ENCODE measurements around the gene ADCY7.

ADCY7 gene

GRCh38 chr16:50309156-50309526 is 42.8 kb downstream of the ADCY7 start:
- DNase-seq = no peak
- H3K79me2 ChIP-seq (ENCODE audit: control insufficient read depth, insufficient read depth, low read length, poor library complexity) = no peaks in the 10 kb centered on the region
- no peak overlapping the region for H3K4ac ChIP-seq (ENCODE audit: low read depth, low read length)
- H3K4me3 ChIP-seq (ENCODE audit: low read depth, low read length) = no peak overlapping the region
- peak overlapping the region; percentile 51 for H4K91ac ChIP-seq (ENCODE audit: low read depth, low read length)
- H3K27me3 ChIP-seq (ENCODE audit: insufficient read depth, low read length) = no peaks in the 10 kb centered on the region
- WGBS (ENCODE audit: extremely low coverage, insufficient coverage, insufficient read length) = no CpG with 5 or more reads among the region's 11 CpGs
- H4K8ac ChIP-seq (ENCODE audit: low read depth, low read length) = no peak overlapping the region
- H3K18ac ChIP-seq (ENCODE audit: low read length) = no peak overlapping the region
- H2BK5ac ChIP-seq (ENCODE audit: low read depth, low read length, poor library complexity) = peak overlapping the region; percentile 8
- no peak overlapping the region for H3K4me2 ChIP-seq (ENCODE audit: low read length)
- peak overlapping the region; percentile 21 for H2BK120ac ChIP-seq (ENCODE audit: insufficient read depth, low read length, poor library complexity)
- H3K23ac ChIP-seq (ENCODE audit: low read length) = no peak overlapping the region
- H2AFZ ChIP-seq (ENCODE audit: insufficient read depth, low read length, poor library complexity) = no peak overlapping the region
- H3K36me3 ChIP-seq (ENCODE audit: control insufficient read depth in 1 of 2, insufficient read depth in 2 of 2, low read length in 2 of 2) = peaks cover 9 to 13% of the 10 kb centered on the region in 2 experiments
- no peak overlapping the region for H4K12ac ChIP-seq (ENCODE audit: low read depth, low read length)
- peaks cover 17 to 27% of the 10 kb centered on the region in 2 experiments for H3K4me1 ChIP-seq (ENCODE audit: control insufficient read depth in 1 of 2, insufficient read depth in 2 of 2, low read length in 2 of 2)
- H2BK12ac ChIP-seq (ENCODE audit: low read length) = peak overlapping the region; percentile 33
- no peak overlapping the region for H3K9ac ChIP-seq (ENCODE audit: low read length)
- H3K9me3 ChIP-seq (ENCODE audit: insufficient read depth, low read depth, low read length) = peaks cover 3% of the 10 kb centered on the region
- H3K14ac ChIP-seq (ENCODE audit: low read length) = no peak overlapping the region
- peaks cover 19% of the 10 kb centered on the region for H3K79me1 ChIP-seq (ENCODE audit: low read length)
- H3K27ac ChIP-seq (ENCODE audit: low read depth, low read length) = no peak overlapping the region
- peak overlapping the region; percentile 15 for H2AK5ac ChIP-seq (ENCODE audit: low read length)

DNA sequence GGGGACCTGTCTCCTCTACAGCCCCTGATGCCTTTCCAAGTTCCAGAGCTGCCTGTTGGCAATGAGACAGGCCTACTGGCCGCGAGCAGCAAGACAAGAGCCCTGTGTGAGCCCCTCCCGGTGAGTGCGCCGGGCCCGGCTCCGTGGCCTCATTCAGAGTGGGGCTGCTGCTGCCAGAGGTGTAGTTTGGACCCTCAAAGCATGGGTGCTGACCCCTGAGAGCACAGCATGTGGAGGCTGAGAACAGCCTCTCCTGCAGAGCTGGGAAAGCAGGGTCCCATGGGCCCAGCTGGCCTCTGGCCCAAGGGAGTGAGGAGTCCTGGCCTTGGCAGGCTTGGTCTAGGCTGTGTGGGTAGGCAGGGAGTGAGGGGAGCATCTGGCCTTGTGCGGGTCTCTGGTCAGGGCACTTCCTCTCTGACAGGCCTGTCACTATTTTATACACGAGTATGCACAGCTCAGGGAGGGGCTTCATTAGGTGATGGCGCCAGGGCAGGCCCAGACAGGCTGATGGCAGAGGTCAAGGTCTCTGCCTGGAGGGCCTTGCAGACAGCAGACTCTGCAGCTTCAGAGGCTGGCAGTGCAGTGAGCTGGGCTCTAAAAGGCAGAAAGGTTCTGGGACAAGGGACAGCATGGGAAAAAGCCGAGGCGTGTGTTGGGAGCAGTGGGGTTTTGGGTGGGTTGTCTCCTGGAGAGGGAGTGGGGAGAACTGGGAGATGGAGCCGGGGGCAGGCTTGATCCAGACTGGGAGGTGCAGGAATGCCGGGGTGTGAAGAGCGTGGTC is 43.4 kb downstream of the ADCY7 start:
- Histone ChIP-seq H2AFZ (ENCODE audit: insufficient read depth, low read length, poor library complexity) (no peak overlapping the region), H4K91ac (ENCODE audit: low read depth, low read length) (peak overlapping the region; percentile 51), H3K9ac (ENCODE audit: low read length) (no peak overlapping the region), H3K4me3 (ENCODE audit: low read depth, low read length) (no peak overlapping the region), H3K4me2 (ENCODE audit: low read length) (no peak overlapping the region), H2BK12ac (ENCODE audit: low read length) (peak overlapping the region; percentile 33), H3K18ac (ENCODE audit: low read length) (peak overlapping the region; percentile 31), H3K4me1 (ENCODE audit: control insufficient read depth in 1 of 2, insufficient read depth in 2 of 2, low read length in 2 of 2) (peaks cover 20 to 31% of the 10 kb centered on the region in 2 experiments), H2BK5ac (ENCODE audit: low read depth, low read length, poor library complexity) (peak overlapping the region; percentile 66), H4K12ac (ENCODE audit: low read depth, low read length) (no peak overlapping the region), H3K79me2 (ENCODE audit: control insufficient read depth, insufficient read depth, low read length, poor library complexity) (no peaks in the 10 kb centered on the region), H3K23ac (ENCODE audit: low read length) (no peak overlapping the region), H2AK5ac (ENCODE audit: low read length) (peak overlapping the region; percentile 17), H2BK120ac (ENCODE audit: insufficient read depth, low read length, poor library complexity) (peak overlapping the region; percentile 21), H3K9me3 (ENCODE audit: insufficient read depth, low read depth, low read length) (peaks cover 1% of the 10 kb centered on the region), H3K14ac (ENCODE audit: low read length) (peak overlapping the region; percentile 17), H3K27me3 (ENCODE audit: insufficient read depth, low read length) (no peaks in the 10 kb centered on the region), H3K4ac (ENCODE audit: low read depth, low read length) (no peak overlapping the region), H3K36me3 (ENCODE audit: control insufficient read depth in 1 of 2, insufficient read depth in 2 of 2, low read length in 2 of 2) (peaks cover 12 to 16% of the 10 kb centered on the region in 2 experiments), H4K8ac (ENCODE audit: low read depth, low read length) (no peak overlapping the region), H3K27ac (ENCODE audit: low read depth, low read length) (no peak overlapping the region), H3K79me1 (ENCODE audit: low read length) (peaks cover 22% of the 10 kb centered on the region)
- WGBS (ENCODE audit: extremely low coverage, insufficient coverage, insufficient read length) = no CpG with 5 or more reads among the region's 15 CpGs
- no peak for DNase-seq

DNA sequence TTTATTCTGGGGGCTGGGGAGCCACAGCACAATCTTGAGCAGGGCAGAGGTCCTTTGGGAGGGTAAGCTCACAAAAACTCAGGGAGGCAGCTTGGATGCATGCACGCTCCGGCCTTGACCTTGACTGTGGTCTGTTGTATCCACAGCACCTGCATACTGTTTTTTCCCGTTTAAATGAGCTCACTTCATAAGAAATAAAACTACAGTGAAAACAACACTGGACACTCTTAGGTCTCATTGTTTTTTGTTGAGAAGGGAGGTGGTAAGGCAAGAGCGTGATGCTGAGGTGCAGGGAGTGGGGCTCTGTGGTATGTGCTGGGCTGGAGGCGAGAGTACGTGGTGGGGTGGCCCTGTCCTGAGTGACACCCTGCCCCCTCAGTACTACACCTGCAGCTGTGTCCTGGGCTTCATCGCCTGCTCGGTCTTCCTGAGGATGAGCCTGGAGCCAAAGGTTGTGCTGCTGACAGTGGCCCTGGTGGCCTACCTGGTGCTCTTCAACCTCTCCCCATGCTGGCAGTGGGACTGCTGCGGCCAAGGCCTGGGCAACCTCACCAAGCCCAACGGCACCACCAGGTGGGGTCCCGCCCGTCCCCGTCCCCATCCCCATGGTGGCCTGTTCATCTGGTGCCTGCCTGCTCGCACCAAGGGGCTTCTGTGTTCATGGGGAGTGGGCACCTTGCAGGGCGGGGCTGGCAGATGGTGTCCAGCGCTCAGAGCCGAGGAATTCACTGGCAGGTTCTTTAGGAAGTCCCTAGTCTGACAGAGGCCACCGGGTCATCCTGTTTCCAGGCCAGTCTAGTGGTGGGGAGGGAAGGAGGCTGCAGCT is 44.2 kb downstream of the ADCY7 start:
- peaks cover 27 to 38% of the 10 kb centered on the region in 2 experiments for H3K4me1 ChIP-seq (ENCODE audit: control insufficient read depth in 1 of 2, insufficient read depth in 2 of 2, low read length in 2 of 2)
- peaks cover 16 to 19% of the 10 kb centered on the region in 2 experiments for H3K36me3 ChIP-seq (ENCODE audit: control insufficient read depth in 1 of 2, insufficient read depth in 2 of 2, low read length in 2 of 2)
- H3K4me2 ChIP-seq (ENCODE audit: low read length) = no peak overlapping the region
- H2AFZ ChIP-seq (ENCODE audit: insufficient read depth, low read length, poor library complexity) = no peak overlapping the region
- no peak overlapping the region for H3K27ac ChIP-seq (ENCODE audit: low read depth, low read length)
- no peaks in the 10 kb centered on the region for H3K9me3 ChIP-seq (ENCODE audit: insufficient read depth, low read depth, low read length)
- no peak overlapping the region for H2BK120ac ChIP-seq (ENCODE audit: insufficient read depth, low read length, poor library complexity)
- H4K12ac ChIP-seq (ENCODE audit: low read depth, low read length) = no peak overlapping the region
- H4K8ac ChIP-seq (ENCODE audit: low read depth, low read length) = no peak overlapping the region
- H4K91ac ChIP-seq (ENCODE audit: low read depth, low read length) = peak overlapping the region; percentile 11
- H2BK5ac ChIP-seq (ENCODE audit: low read depth, low read length, poor library complexity) = no peak overlapping the region
- H3K4ac ChIP-seq (ENCODE audit: low read depth, low read length) = no peak overlapping the region
- H3K4me3 ChIP-seq (ENCODE audit: low read depth, low read length) = no peak overlapping the region
- H3K79me1 ChIP-seq (ENCODE audit: low read length) = peaks cover 29% of the 10 kb centered on the region
- H3K18ac ChIP-seq (ENCODE audit: low read length) = no peak overlapping the region
- no peak overlapping the region for H2AK5ac ChIP-seq (ENCODE audit: low read length)
- peaks cover 2% of the 10 kb centered on the region for H3K79me2 ChIP-seq (ENCODE audit: control insufficient read depth, insufficient read depth, low read length, poor library complexity)
- no CpG with 5 or more reads among the region's 18 CpGs for WGBS (ENCODE audit: extremely low coverage, insufficient coverage, insufficient read length)
- no peak overlapping the region for H3K23ac ChIP-seq (ENCODE audit: low read length)
- H3K9ac ChIP-seq (ENCODE audit: low read length) = no peak overlapping the region
- DNase-seq = no peak
- H3K14ac ChIP-seq (ENCODE audit: low read length) = no peak overlapping the region
- peak overlapping the region; percentile 25 for H2BK12ac ChIP-seq (ENCODE audit: low read length)
- no peaks in the 10 kb centered on the region for H3K27me3 ChIP-seq (ENCODE audit: insufficient read depth, low read length)

GRCh38 chr16:50311134-50311528 is 44.8 kb downstream of the ADCY7 start:
- Histone ChIP-seq H3K23ac (ENCODE audit: low read length) (no peak overlapping the region), H3K27me3 (ENCODE audit: insufficient read depth, low read length) (no peaks in the 10 kb centered on the region), H2BK120ac (ENCODE audit: insufficient read depth, low read length, poor library complexity) (no peak overlapping the region), H3K4me1 (ENCODE audit: control insufficient read depth in 1 of 2, insufficient read depth in 2 of 2, low read length in 2 of 2) (peaks cover 27 to 41% of the 10 kb centered on the region in 2 experiments), H4K12ac (ENCODE audit: low read depth, low read length) (no peak overlapping the region), H4K8ac (ENCODE audit: low read depth, low read length) (no peak overlapping the region), H3K4ac (ENCODE audit: low read depth, low read length) (no peak overlapping the region), H3K9me3 (ENCODE audit: insufficient read depth, low read depth, low read length) (no peaks in the 10 kb centered on the region), H2BK12ac (ENCODE audit: low read length) (no peak overlapping the region), H2AK5ac (ENCODE audit: low read length) (no peak overlapping the region), H4K91ac (ENCODE audit: low read depth, low read length) (no peak overlapping the region), H3K14ac (ENCODE audit: low read length) (no peak overlapping the region), H3K79me2 (ENCODE audit: control insufficient read depth, insufficient read depth, low read length, poor library complexity) (peaks cover 2% of the 10 kb centered on the region), H3K9ac (ENCODE audit: low read length) (no peak overlapping the region), H3K36me3 (ENCODE audit: control insufficient read depth in 1 of 2, insufficient read depth in 2 of 2, low read length in 2 of 2) (peaks cover 18 to 19% of the 10 kb centered on the region in 2 experiments), H2AFZ (ENCODE audit: insufficient read depth, low read length, poor library complexity) (no peak overlapping the region), H3K79me1 (ENCODE audit: low read length) (peaks cover 29% of the 10 kb centered on the region), H3K27ac (ENCODE audit: low read depth, low read length) (no peak overlapping the region), H3K4me3 (ENCODE audit: low read depth, low read length) (no peak overlapping the region), H2BK5ac (ENCODE audit: low read depth, low read length, poor library complexity) (no peak overlapping the region), H3K18ac (ENCODE audit: low read length) (no peak overlapping the region), H3K4me2 (ENCODE audit: low read length) (no peak overlapping the region)
- no CpG with 5 or more reads among the region's 4 CpGs for WGBS (ENCODE audit: extremely low coverage, insufficient coverage, insufficient read length)
- no peak for DNase-seq

Data from trophoblast cell (in vitro differentiated cells and primary cell).